Stimulated activated CD4-positive, alpha-beta T cell treated with anti-CD3 and anti-CD28 coated beads, Interleukin-1b, Interleukin-23, amount 100 ng/mL, for 4 hours (primary cell): Measurements from ENCODE around the gene ERFL.

Source experiments
- DNase-seq, 2 donors: peaks; one replicate each; pipeline ENCODE4 v3.0.0-alpha.2; 2020; ENCODE audit warnings: low read depth in 2 of 2

Gene ERFL

GRCh38 chr19:41859618-41860418 lies 68.4 kb downstream of the ERFL start, which contains the start of gene RPS19:
Gene RPS19 (plus strand): TSS chr19:41860255. CDS start chr19:41860775, 520 bp downstream.
- DNase-seq = peak; percentile 97 to 98

- DNase-seq = no peak
Observed at GRCh38 chr19:41859213-41859617, 69.0 kb downstream of the ERFL start.
